ENCODE results near the gene TMEFF2. TPM values are rescaled to one million over a fixed set of nuclear protein-coding genes. Genes with fewer than 3 reads are reported as not detected.
A peak's percentile ranks its signal among the peaks of the same experiment; 100 is the strongest.

The TMEFF2 gene
- polyA plus RNA-seq, 1 donor, result 18.6 TPM

DNA sequence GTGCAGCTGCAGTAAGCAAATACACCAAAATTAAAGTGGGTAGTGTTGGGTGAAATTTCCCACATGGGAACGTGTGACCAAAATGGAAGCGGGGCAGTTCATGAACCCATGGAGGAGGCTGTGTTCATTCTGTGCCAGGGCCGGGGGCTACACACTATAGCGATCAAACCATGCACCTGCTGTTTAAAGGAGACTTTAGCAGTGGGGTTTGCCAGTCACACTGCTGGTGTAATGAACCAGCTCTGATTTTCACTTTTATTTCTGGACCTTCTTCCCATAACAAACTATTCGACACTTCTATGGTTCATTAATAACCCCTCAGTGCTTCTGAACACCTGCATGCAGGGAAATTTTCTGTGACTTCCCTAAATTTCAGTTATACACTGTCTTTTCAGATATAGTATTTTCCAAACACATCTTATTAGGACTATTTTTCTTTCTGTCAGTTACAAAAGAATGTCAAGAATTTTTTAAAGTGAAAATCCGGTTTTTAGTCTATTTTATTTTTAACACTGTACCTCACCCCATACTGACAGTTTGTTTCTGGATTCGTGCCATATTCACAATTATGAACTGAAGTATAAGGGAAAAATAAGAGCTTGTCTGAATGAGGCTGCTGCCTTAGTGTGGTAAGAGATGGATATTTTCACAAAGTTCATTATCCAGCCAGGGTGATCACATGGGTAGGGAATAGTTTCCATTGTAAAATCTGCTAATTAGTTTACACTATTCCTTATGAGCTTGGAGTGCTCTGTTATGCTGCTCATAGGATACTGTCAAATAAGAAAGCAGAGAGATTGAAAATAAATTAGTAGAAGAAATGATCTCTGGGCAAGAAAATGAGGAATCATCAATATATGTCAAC lies 236.5 kb downstream of the TMEFF2 start:
- DNase-seq, result no peak

- no peak for DNase-seq
Measured at GRCh38 chr2:191954451-191954850, 240.3 kb downstream of the TMEFF2 start.

DNA sequence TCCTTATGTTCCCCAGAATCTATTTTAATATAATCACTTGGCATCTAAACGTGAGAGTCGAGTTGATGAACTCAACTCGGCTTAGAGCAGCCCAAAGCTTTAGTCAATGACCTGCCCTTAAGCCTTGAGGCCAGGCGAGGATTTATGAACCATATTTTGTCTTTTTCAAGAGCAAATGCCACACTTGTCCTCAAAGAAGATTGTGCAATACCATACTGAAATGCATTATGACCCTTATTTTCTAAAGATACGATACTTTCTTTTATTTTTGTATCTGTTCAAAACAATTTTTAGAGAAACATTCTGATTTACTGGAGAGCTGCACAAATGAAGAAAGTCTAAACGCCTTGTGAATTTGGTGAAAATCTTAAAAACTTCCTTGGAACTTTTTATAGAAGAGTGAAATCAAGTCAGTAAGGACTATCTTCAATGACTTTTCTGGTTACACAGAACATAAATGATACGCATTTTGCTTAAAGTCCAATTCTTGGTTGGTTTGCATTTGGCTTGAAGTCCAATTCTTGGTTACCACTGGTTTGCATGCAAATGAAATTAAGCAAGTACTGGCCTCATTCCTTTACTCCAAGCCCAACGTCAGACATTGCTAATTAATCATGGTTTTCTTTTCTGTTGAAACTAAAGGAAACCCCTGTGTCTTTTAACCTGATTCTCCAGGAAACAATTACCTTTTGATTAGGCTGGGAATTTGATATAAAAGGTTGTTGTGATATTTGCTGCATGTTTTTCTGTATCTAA lies 242.0 kb downstream of the TMEFF2 start:
- DNase-seq, result no peak

GRCh38 chr2:191951832-191952231 lies 242.9 kb downstream of the TMEFF2 start:
- DNase-seq, result no peak

DNA sequence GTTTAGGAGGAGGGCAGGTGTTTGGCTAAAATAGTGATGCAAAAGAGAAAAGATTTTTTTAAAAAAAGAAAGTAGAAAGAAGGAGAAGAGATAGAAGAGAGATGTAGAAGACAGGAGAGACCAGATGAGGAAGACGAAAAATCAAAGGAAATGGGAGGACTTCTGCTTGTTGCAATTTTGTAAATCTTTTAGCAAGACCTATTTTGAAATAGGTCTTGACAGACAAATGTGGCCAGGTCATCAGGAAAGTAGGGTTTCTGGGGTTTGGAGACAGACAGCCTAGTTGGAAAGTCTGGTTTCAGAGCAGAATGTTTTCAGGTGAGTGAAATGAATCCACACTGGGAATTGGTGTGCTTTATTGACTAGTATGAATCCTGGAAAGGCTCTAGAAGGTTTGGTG lies 243.4 kb downstream of the TMEFF2 start:
- no peak for DNase-seq

GRCh38 chr2:191950132-191950874 lies 244.4 kb downstream of the TMEFF2 start:
- no peak for DNase-seq

DNA sequence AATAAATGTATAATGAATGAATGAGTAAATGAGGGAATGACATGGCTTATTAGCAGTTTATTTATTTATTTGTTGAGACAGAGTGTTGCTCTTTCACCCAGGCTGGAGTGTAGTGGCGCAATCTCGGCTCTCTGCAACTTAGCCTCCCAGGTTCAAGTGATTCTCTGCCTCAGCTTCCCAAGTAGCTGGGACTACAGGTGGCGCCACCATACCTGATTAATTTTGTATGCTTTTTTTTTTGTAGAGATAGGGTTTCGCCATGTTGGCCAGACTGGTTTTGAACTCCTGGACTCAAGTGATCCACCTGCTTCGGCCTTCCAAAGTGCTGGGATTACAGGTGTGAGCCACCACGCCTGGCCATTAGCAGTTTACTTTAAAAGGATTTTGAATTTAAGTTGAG lies 247.5 kb downstream of the TMEFF2 start:
- no peak for DNase-seq

GRCh38 chr2:191946471-191947182 lies 248.1 kb downstream of the TMEFF2 start:
- DNase-seq, result no peak

GRCh38 chr2:191945623-191946022 lies 249.1 kb downstream of the TMEFF2 start:
- no peak for DNase-seq

- DNase-seq, result no peak
Measured at GRCh38 chr2:191942739-191943103, 252.0 kb downstream of the TMEFF2 start.

DNA sequence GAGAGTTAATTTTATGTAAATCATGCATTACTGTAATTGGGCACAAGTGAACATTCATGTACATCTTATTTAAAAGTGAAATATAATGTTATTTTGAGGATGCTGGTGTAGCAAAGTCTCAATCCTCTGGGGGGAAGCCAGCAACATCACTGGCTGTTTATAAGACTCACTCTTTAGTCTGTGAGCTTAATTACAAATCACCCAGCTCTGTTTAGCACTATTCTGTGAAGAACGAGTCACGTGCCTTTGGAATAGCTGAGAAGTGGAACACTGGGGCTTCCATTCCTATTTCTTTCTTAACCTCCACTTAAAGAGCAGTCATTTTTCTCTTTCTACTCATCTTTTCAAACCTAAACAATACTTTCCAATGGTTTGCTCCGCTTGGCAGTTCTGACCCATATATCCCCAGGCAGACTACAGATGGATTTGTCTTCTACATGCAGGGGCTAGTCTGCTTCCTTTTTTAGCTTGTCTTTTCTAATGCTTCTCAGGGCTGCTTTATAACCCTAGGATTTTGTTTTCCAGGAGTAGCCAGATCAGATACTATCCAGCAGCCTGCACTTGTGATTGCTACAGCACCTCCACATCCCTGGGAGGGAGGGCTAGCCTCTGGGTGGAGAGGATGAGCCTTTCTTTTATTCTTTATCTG lies 252.5 kb downstream of the TMEFF2 start:
- DNase-seq, result peak; percentile 23

DNA sequence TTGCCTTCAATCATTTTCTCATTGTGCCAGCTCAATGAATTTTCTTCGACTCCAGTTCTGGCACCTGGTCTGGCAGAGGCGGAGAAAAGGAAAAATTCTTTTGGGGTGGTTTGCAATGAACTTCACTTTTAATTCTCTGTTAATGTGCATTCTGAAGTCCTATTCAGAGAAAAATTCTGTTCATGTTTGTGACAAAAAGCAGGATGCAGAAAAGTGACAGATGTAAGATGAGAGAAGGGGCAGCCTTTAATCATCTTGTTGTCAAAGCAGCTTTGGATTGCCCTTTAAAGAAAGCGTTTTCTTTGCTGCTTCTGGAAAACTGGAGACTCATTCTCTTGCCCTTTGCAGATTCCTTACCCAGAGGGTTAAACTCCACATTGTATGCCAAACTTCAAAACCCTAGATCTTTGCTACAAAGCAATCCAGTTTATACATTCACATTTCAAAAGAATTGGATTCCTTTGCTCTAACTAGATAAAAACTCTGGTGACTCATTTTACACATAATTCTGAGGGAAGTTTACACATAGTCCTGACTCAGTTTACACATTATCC lies 253.3 kb downstream of the TMEFF2 start:
- DNase-seq, result no peak

DNA sequence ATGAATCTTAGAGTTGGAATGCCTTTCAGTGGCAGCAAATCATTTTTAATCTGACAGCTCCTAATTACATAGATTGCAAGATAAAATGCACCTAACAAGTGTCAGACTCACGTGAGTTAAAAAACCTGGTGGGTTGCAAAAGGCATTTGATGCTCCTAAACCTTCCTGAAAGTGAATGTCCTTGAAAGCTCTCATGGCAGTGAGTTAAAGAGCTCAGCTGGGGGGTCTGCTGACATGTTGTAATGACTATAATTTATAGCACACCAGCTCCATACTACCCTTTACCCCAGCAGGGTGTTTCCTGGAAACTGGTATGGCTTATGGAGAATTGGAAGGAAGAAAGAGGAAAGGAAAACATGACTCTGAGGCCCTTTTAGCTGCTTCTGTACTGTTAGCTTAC lies 256.0 kb downstream of the TMEFF2 start:
- no peak for DNase-seq

DNA sequence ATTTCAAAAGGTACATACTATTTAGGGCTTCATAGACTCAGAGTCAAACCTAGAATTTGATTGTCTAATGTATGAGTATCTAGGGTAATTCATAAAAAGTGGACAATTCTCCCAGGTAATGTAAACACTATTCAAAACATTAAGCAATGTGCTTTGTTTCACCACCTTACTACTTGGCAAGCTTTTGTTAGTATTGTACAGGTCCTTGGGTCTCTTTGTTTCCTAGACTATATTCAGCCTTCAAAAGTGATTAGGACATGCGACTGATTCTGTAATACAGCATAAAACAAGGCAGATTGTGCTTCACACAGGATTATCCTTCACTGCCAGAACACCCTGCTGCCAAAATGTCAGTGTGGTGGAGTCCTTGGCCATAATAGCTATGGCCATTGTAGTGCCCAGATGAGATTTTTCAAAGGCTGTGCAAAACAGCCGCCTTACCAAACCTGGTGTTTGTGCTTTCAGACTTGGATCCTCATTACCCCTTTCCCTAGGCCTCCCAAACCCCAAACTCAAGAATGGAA lies 257.8 kb downstream of the TMEFF2 start:
- DNase-seq, result no peak

DNA sequence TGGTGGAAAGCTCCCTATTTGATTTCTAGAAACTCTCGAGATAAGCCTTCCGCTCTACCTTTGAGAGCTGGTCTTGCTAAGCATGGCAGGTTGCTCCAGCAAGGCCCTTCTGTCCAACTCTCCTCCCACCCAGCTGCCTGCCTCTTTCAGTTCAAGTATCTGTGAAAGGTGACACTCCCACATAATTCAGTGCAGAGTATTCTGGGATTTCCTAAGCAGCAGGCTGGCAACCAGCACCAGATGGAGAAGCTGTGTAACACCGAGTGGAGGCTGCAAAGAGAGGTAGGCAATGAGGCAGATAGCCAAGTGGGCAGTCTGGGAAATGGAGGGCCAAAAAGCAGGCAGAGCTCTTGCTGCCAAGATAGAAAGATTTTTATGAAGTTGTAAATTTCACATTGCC lies 259.5 kb downstream of the TMEFF2 start:
- DNase-seq, result no peak

DNA sequence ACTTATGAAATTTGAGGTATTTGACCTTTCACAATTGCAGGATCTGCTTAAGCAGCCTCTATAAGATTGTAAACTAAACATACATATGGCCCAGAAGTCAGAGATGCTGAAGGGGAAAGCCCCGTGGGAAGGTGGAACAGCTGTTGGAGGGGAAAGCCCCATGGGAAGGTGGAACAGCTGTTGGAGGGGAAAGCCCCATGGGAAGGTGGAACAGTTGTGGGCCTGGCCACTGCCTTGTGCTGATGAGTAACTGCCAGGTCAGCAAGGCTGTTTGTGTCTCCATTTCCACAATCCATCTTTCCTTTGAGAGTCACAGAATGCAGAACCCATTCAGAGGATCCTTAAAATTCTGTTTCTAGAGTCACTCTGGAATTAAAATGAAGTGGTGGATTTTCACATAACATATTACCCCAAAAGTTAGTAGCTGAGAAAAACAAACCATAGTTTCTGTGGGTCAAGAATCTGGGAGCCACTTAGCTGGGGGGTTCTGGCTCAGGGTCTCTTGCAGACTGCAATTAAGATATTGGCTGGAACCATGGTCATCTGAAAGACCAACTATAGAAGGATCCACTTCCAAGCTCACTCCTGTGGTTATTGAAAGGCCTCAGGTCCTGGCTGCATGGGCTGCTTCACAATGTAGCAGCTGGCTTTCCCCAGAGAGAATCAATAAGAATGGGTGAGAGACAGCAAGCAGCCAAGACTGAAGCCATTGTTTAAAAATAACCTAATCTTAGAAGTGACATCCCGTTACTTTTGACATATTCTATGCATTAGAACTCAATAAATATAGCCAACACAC lies 261.2 kb downstream of the TMEFF2 start:
- no peak for DNase-seq

DNA sequence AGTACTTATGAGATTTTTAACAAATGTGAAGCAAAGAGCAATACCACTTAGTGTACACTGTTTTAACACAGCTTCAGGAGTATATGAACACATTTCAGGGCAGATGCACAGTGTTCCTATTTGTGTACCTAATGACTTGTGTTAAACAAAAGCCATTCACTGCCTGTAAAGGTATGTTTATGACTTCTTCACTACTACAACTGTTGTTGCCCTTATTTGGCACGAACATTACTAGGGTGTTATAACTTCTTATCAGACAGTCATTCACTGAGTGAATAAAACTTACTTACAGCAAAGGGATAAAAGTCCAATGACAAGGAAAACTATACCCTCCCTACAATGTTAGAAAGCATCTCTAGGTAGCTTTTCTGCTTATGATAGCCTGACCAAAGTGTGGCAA lies 262.4 kb downstream of the TMEFF2 start:
- no peak for DNase-seq

DNA sequence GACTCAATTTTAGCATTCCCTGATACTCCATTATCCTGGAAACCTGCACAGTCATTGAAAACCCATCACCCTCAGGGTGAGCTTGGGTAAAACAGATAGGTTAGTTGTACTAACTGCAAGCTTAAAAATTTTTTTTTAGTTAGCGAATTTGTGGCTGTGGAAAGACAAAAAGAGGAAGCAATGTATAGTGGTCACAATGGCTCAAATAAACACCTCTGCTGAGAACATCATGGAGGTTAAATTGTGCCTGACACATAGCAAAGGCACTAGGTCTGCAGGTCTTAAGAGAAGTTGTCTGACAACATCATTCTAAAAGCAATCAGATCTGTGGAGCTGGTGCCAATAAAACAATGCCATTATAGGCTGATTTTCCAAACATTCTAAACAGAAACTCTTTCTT lies 263.4 kb downstream of the TMEFF2 start:
- DNase-seq, result no peak

GRCh38 chr2:191930205-191930604 lies 264.5 kb downstream of the TMEFF2 start:
- DNase-seq, result no peak

DNA sequence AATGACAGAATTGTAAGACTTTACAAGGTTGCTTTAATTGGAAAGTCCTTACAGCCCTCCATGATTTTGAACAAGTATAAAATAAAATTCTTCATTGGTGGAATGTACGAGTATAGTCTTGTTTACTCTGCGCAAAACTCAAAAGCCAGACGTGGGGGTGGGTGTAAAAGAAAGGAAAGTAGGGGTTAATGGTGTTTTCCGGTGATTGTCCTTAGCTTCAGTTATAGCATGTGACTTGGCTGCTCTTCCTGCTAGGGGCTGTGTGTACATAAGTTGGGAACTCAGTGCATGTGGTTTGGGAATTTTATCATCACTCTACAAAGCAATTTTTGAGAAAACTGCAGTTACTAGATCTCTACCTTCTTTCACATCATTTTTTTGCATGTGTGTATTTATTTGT lies 265.4 kb downstream of the TMEFF2 start:
- peak; percentile 14 for DNase-seq

DNA sequence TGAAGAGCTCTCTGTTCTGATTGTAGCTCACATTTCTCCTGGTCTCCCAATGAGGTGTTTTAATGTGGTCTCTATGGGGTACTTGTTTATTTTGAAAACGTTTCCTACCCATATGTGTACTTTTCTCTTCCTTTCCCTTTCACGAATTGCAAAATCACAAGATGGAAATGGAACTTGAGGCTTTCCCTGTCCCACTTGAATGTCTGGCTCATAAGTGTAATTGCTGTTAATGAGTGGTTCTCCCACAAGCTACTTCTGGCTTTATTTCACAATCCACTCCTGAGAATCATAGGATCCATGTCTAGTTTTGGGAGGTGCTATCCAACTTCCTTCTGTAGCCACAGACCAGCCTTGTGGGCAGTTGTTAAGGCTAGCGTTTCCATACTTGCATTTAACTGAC lies 266.7 kb downstream of the TMEFF2 start:
- DNase-seq, result no peak

Measured in hindlimb muscle (tissue), 1 donor.